Inferior parietal cortex (tissue), 1 donor: ENCODE results near the gene TEPSIN.
A peak's percentile ranks its signal among the peaks of the same experiment; 100 is the strongest.

Experiments used
- DNase-seq: peaks from one replicate; pipeline ENCODE4 v3.0.0-alpha.2; 2016; ENCODE audit errors: extremely low spot score

The TEPSIN gene

GRCh38 chr17:81221371-81221841 is 17.4 kb downstream of the TEPSIN start:
- DNase-seq: no peak

- no peak for DNase-seq
These were observed 19.2 kb downstream of the TEPSIN start for GRCh38 chr17:81219476-81220180.

GRCh38 chr17:81218991-81219390 is 19.9 kb downstream of the TEPSIN start:
- DNase-seq: no peak

GRCh38 chr17:81218459-81218858 is 20.4 kb downstream of the TEPSIN start:
- no peak for DNase-seq

GRCh38 chr17:81217491-81217890 is 21.4 kb downstream of the TEPSIN start:
- DNase-seq: no peak

GRCh38 chr17:81213978-81214377 is 24.9 kb downstream of the TEPSIN start:
- DNase-seq: no peak

GRCh38 chr17:81212365-81212764 is 26.5 kb downstream of the TEPSIN start:
- no peak for DNase-seq

- DNase-seq: no peak
These were observed 28.0 kb downstream of the TEPSIN start for GRCh38 chr17:81210868-81211267.

- DNase-seq: no peak
These were observed 28.4 kb downstream of the TEPSIN start for GRCh38 chr17:81210466-81210865.

- no peak for DNase-seq
These were observed 29.7 kb downstream of the TEPSIN start for GRCh38 chr17:81209141-81209540.

GRCh38 chr17:81208651-81209050 is 30.2 kb downstream of the TEPSIN start:
- DNase-seq: no peak

- no peak for DNase-seq
These were observed 31.0 kb downstream of the TEPSIN start for GRCh38 chr17:81207610-81208581.

- no peak for DNase-seq
These were observed 32.2 kb downstream of the TEPSIN start for GRCh38 chr17:81206657-81207056.

- no peak for DNase-seq
These were observed 32.7 kb downstream of the TEPSIN start for GRCh38 chr17:81206166-81206565.

- no peak for DNase-seq
These were observed 34.3 kb downstream of the TEPSIN start for GRCh38 chr17:81204578-81204977.

GRCh38 chr17:81203136-81203535 is 35.7 kb downstream of the TEPSIN start:
- DNase-seq: no peak

- DNase-seq: no peak
These were observed 36.5 kb downstream of the TEPSIN start for GRCh38 chr17:81202318-81202717.

- DNase-seq: peak; percentile 81
These were observed 37.9 kb downstream of the TEPSIN start for GRCh38 chr17:81200695-81201580.

GRCh38 chr17:81200201-81200600 is 38.7 kb downstream of the TEPSIN start:
- no peak for DNase-seq

GRCh38 chr17:81199482-81199830 is 39.4 kb downstream of the TEPSIN start:
- DNase-seq: no peak

GRCh38 chr17:81198826-81199481 is 39.9 kb downstream of the TEPSIN start:
- no peak for DNase-seq
